ENCODE results near the gene CNOT10.
A peak's percentile ranks its signal among the peaks of the same experiment; 100 is the strongest.

The CNOT10 gene

DNA sequence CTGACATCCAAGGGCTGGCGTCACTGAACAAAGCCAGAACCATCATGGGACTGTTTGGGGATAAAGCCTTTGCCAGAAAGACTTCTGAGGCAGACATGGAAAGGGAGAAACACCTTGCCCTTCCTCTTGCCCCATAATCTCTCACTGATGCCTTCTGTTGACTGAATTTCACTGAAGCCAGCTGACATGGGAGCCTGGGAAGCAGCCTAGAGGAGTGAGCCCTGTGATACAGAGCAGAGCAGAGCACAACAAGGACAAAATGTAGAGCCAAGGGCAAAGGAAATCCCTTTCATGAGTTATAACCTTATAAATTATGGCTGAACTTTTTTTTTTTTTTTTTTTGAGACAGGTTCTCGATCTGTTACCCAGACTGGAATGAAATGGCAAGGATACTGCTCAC lies 9.8 kb upstream of the CNOT10 start:
- H3K27ac Mint-ChIP-seq: no peak overlapping the region
- peaks cover 4% of the 10 kb centered on the region for H3K27me3 Mint-ChIP-seq (ENCODE audit: low read depth)
- no peaks in the 10 kb centered on the region for H3K36me3 Mint-ChIP-seq (ENCODE audit: low read depth)
- H3K9me3 Mint-ChIP-seq: no peaks in the 10 kb centered on the region
- no peak overlapping the region for H3K4me3 Mint-ChIP-seq
- peaks cover 3% of the 10 kb centered on the region for H3K4me1 Mint-ChIP-seq (ENCODE audit: low read depth)

DNA sequence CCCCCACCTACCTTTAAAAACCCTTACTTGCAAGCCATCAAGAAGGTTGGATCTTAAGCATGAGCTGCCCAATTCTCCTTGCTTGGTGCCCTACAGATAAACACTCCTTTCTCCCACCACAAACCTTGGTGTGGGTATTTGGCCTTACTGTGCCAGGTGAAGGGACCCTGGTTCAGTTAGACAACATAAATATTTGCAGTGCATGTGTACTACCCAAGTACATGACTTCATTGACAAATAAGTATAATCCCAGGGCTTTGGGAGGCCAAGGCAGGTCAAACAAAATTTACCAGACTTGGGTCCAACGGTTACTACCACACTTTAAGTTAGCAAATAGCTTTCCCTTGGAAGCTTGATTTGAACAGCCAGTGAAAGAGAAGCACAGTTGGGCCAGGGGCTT lies 9.3 kb upstream of the CNOT10 start:
- Mint-ChIP-seq H3K27ac (no peak overlapping the region), H3K27me3 (ENCODE audit: low read depth) (peaks cover 4% of the 10 kb centered on the region), H3K4me3 (no peak overlapping the region), H3K36me3 (ENCODE audit: low read depth) (no peaks in the 10 kb centered on the region), H3K4me1 (ENCODE audit: low read depth) (peaks cover 3% of the 10 kb centered on the region), H3K9me3 (no peaks in the 10 kb centered on the region)

DNA sequence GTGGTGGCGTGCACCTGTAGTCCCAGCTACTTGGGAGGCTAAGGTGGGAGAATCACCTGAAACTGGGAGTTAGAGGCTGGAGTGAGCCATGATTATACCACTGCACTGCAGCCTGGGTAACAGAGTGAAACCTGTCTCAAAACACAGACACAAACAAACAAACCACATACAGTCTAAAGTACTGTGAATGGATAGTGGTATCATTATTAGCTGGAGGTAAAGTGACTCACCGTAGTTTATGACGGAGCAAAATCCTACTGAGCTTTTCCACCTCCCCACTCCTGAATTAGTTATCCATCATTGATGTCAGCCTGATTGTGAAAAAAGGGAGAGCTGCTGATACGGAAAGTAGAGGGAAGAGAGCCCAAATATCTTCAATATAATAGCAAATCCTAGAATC lies 3.2 kb upstream of the CNOT10 start:
- peaks cover 20% of the 10 kb centered on the region for H3K4me1 Mint-ChIP-seq (ENCODE audit: low read depth)
- H3K27ac Mint-ChIP-seq: no peak overlapping the region
- no peak overlapping the region for H3K4me3 Mint-ChIP-seq
- H3K36me3 Mint-ChIP-seq (ENCODE audit: low read depth): no peaks in the 10 kb centered on the region
- H3K9me3 Mint-ChIP-seq: no peaks in the 10 kb centered on the region
- H3K27me3 Mint-ChIP-seq (ENCODE audit: low read depth): peaks cover 8% of the 10 kb centered on the region

DNA sequence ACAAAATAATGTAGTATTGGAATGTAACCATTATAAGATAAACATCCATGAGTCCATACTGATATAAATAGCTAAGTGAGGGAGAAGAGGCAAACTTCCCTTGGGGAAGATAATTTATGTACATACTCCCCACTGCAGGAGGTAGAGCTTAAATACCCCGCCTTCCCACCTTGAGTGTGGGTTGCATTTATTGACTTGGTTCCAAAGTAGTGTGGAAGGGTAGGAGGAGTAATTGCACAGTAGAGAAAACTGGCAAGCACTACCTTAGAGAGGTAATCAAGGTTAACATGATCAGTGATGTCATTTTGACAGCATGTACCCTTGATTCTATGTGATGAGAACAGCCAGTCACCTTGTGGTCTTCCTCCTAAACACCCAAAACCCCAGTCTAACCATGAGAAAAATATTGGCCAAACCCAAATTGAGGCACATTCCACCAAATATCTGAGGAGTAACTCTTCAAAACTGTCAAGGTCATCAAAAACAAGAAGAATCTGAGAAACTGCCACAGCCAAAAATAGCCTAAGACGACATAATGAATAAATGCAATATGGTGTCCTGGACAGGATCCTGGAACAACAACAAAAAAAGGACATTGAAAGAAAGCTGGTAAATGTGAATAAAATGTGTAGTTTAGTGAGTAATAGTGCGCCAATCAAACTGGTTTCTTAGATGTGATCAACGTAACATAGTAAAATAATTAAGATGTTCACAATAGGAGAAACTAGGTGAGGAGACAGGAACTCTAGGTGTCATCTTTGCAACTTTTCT lies 774 bp upstream of the CNOT10 start:
- peak overlapping the region; percentile 86 for H3K27ac Mint-ChIP-seq
- peaks cover 26% of the 10 kb centered on the region for H3K4me1 Mint-ChIP-seq (ENCODE audit: low read depth)
- peaks cover 7% of the 10 kb centered on the region for H3K36me3 Mint-ChIP-seq (ENCODE audit: low read depth)
- H3K9me3 Mint-ChIP-seq: no peaks in the 10 kb centered on the region
- H3K4me3 Mint-ChIP-seq: peak overlapping the region; percentile 90
- peaks cover 4% of the 10 kb centered on the region for H3K27me3 Mint-ChIP-seq (ENCODE audit: low read depth)

DNA sequence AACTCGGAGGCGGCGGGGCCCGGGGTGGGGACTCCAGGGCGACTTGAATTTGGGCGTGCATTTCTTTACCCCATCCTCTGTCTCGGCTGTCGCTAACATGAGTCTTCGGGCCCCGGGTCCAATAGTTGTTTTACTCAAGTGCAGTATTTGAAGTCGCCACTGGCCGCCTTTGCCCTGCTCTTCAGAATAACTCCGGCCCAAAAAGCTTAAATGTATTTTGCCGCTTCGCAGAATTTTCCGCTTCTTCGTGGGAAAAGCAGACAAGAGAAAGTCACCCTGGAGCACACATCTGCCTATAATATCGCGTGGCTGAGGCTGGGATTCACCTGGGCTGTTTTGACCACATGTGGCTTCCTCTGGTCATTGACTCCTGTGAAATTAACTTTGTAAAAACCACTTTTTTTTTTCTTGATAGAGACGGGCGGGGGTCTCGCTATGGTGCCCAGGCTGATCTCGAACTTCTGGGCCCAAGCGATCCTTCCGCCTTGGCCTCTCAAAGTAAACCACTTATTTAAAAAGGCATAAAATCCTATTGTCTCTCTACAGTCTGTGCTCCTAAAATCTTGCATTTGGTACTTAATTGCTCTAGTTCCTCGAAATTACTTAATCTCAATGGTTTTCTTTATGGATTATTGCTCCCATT lies 676 bp downstream of the CNOT10 start:
- Mint-ChIP-seq H3K9me3 (no peaks in the 10 kb centered on the region), H3K27me3 (ENCODE audit: low read depth) (peaks cover 4% of the 10 kb centered on the region), H3K4me1 (ENCODE audit: low read depth) (peaks cover 31% of the 10 kb centered on the region)

DNA sequence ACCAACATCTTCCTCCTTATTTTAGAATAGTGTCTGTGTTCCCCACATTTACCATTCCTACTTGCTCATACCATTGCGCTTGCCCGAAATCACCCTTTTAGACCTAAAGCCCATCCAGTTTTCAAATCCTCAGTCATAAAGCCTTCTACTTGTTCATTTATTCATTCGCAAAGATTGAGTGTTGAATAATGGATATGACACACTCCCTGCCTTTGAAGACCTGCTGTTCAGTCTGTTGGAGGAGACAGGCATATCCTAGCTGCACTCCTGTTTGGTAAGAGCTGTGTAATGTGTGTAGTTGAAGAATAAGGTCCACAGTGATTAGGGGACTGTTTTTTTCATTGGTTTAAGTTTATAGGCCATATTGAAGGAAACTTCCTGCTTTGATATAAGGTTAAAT lies 1.7 kb downstream of the CNOT10 start:
- H3K4me1 Mint-ChIP-seq (ENCODE audit: low read depth): peaks cover 33% of the 10 kb centered on the region
- no peak overlapping the region for H3K27ac Mint-ChIP-seq
- peaks cover 11% of the 10 kb centered on the region for H3K36me3 Mint-ChIP-seq (ENCODE audit: low read depth)
- H3K9me3 Mint-ChIP-seq: no peaks in the 10 kb centered on the region
- H3K4me3 Mint-ChIP-seq: peak overlapping the region; percentile 90
- peaks cover 4% of the 10 kb centered on the region for H3K27me3 Mint-ChIP-seq (ENCODE audit: low read depth)

More for the DNA sequence above, 676 bp downstream of the CNOT10 start:
- peaks cover 11% of the 10 kb centered on the region for H3K36me3 Mint-ChIP-seq (ENCODE audit: low read depth)
- peak overlapping the region; percentile 86 for H3K27ac Mint-ChIP-seq
- peak overlapping the region; percentile 90 for H3K4me3 Mint-ChIP-seq

DNA sequence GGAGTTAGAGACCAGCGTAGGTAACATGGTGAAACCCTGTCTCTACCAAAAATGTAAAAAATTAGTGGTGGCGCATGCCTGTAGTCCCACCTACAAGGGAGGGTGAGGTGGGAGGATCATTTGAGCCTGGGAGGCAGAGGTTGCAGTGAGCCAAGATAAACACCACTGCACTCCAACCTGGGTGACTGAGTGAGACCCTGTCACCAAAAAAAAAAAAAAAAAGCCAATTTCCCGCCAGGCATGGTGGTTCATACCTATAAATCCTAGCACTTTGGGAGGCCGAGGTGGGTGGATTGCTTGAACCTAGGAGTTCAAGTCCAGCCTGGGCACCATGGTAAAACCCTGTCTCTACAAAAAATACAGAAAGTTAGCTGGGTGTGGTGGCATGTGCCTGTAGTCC lies 6.9 kb downstream of the CNOT10 start:
- H3K27ac Mint-ChIP-seq: no peak overlapping the region
- peaks cover 12% of the 10 kb centered on the region for H3K36me3 Mint-ChIP-seq (ENCODE audit: low read depth)
- H3K27me3 Mint-ChIP-seq (ENCODE audit: low read depth): no peaks in the 10 kb centered on the region
- H3K4me3 Mint-ChIP-seq: no peak overlapping the region
- H3K9me3 Mint-ChIP-seq: no peaks in the 10 kb centered on the region
- H3K4me1 Mint-ChIP-seq (ENCODE audit: low read depth): peaks cover 15% of the 10 kb centered on the region

DNA sequence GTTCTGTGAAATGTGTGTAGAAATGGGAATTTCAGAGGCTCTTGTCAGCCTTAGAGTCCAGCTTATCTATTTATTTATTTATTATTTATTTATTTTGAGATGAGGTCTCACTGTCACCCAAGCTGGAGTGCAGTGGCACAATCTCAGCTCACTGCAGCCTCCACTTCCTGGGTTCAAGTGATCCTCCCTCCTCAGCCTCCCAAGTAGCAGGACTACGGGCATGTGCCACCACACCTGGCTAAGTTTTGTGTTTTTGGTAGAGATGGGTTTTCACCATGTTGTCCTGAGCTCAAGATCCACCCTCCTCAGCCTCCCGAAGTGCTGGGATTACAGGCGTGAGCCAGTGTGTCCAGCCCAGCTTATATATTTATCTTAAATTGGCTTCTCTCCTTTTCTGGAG lies 11.5 kb downstream of the CNOT10 start:
- H3K36me3 Mint-ChIP-seq (ENCODE audit: low read depth): peaks cover 11% of the 10 kb centered on the region
- H3K4me3 Mint-ChIP-seq: no peak overlapping the region
- no peak overlapping the region for H3K27ac Mint-ChIP-seq
- no peaks in the 10 kb centered on the region for H3K9me3 Mint-ChIP-seq
- H3K4me1 Mint-ChIP-seq (ENCODE audit: low read depth): peaks cover 3% of the 10 kb centered on the region
- no peaks in the 10 kb centered on the region for H3K27me3 Mint-ChIP-seq (ENCODE audit: low read depth)

DNA sequence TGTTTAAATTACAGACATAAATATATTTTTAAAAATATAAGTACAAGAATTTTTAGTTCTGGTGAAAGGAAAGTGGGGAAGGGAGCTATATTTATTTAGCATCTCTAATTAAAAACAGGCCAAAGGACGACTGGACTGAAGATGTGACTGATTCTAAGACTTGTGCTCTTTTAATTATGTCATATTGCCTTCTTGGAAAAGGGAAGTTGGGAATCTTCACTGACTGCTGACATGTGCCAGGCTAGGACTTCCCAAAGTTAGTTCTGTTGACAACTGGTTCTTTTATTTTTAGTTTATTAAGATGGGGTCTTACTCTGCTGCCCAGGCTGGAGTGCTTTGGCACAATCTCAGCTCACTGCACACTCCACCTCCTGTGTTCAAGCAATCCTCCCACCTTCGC lies 13.5 kb downstream of the CNOT10 start:
- Mint-ChIP-seq H3K9me3 (no peaks in the 10 kb centered on the region), H3K27me3 (ENCODE audit: low read depth) (no peaks in the 10 kb centered on the region), H3K4me1 (ENCODE audit: low read depth) (peaks cover 8% of the 10 kb centered on the region), H3K36me3 (ENCODE audit: low read depth) (peaks cover 14% of the 10 kb centered on the region), H3K4me3 (no peak overlapping the region), H3K27ac (no peak overlapping the region)

DNA sequence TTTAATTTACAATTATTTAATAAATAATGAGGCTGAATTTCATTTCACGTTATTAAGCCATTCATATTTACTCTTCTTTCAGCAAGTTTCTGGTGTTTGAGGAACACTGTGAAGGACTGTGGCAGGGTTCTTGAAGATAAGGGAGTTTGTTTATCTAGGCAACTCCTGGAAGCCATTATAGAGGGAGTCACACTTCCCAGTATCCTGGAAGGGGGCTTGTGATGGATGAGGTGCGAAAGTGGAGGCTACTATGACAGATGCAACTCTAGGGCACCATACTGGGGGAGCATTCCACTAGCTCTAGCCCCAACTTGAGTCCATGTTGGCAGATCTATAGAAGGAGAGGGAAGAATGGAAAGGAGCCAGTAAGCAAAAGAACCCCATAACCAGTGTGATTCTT lies 14.4 kb downstream of the CNOT10 start:
- peaks cover 11% of the 10 kb centered on the region for H3K4me1 Mint-ChIP-seq (ENCODE audit: low read depth)
- no peaks in the 10 kb centered on the region for H3K27me3 Mint-ChIP-seq (ENCODE audit: low read depth)
- H3K9me3 Mint-ChIP-seq: no peaks in the 10 kb centered on the region
- H3K36me3 Mint-ChIP-seq (ENCODE audit: low read depth): peaks cover 16% of the 10 kb centered on the region
- no peak overlapping the region for H3K4me3 Mint-ChIP-seq
- no peak overlapping the region for H3K27ac Mint-ChIP-seq

DNA sequence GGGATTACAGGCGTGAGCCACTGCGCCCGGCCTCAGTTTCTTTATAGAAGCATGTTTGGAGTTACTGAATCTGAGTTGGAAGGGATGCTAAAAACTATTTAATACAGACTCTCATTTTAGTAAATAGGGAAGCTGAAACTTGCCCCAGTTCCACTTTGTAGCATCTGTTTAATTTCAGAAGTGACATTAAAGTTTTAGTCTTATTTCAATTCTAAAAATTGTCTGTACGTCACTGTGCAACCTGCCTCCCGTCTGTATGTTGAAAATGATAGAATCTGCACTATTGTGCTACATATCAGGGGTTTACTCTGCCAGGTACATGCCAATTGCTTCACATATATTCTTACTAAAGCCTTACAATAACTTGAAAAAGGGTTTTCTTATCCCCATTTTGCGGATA lies 15.3 kb downstream of the CNOT10 start:
- no peaks in the 10 kb centered on the region for H3K9me3 Mint-ChIP-seq
- no peak overlapping the region for H3K4me3 Mint-ChIP-seq
- no peak overlapping the region for H3K27ac Mint-ChIP-seq
- peaks cover 11% of the 10 kb centered on the region for H3K4me1 Mint-ChIP-seq (ENCODE audit: low read depth)
- H3K27me3 Mint-ChIP-seq (ENCODE audit: low read depth): no peaks in the 10 kb centered on the region
- H3K36me3 Mint-ChIP-seq (ENCODE audit: low read depth): peaks cover 14% of the 10 kb centered on the region

DNA sequence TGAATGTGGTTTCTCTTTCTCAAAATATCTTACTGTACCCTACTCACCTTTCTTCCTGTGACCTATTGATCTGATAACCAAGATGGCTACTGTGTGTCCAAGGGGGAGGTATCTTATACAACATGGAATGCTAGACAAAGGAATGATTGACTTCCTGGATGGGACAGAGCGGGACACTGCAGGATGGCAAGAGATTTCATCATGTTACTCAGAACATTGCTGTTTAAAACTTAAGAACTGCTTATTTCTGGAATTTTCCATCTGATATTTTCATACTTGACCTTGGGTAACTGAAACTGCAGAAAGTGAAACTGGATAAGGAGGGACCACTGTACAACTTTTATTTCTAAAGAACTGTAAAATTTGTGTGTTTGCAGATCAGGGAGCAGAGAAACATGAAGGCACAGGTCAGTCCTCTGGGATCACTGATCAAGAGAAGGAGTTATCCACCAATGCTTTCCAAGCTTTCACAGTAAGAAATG lies 18.5 kb downstream of the CNOT10 start:
- Mint-ChIP-seq H3K27ac (no peak overlapping the region), H3K4me1 (ENCODE audit: low read depth) (peaks cover 24% of the 10 kb centered on the region), H3K4me3 (no peak overlapping the region), H3K27me3 (ENCODE audit: low read depth) (no peaks in the 10 kb centered on the region), H3K9me3 (no peaks in the 10 kb centered on the region), H3K36me3 (ENCODE audit: low read depth) (peaks cover 14% of the 10 kb centered on the region)

DNA sequence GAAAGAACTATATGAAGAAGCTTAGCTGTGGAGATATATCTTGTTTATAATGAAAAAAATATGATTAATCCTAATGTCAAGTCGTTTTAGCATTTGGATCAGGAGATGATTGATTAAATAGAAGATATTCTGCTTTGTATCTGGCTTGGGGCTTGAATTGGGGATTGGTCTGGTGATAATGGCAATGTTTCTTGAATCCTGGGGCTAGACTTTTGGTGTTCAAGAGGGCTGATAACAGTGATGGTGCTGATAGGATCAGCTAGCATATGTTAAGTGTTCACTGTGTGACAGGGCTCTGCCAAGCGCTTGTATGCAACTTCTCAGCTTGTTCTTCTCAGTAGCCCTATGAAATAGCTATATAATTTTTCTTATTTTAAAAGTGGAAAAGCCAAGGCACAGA lies 20.2 kb downstream of the CNOT10 start:
- H3K36me3 Mint-ChIP-seq (ENCODE audit: low read depth): peaks cover 20% of the 10 kb centered on the region
- H3K4me3 Mint-ChIP-seq: no peak overlapping the region
- H3K4me1 Mint-ChIP-seq (ENCODE audit: low read depth): peaks cover 29% of the 10 kb centered on the region
- no peaks in the 10 kb centered on the region for H3K9me3 Mint-ChIP-seq
- no peaks in the 10 kb centered on the region for H3K27me3 Mint-ChIP-seq (ENCODE audit: low read depth)
- H3K27ac Mint-ChIP-seq: no peak overlapping the region

DNA sequence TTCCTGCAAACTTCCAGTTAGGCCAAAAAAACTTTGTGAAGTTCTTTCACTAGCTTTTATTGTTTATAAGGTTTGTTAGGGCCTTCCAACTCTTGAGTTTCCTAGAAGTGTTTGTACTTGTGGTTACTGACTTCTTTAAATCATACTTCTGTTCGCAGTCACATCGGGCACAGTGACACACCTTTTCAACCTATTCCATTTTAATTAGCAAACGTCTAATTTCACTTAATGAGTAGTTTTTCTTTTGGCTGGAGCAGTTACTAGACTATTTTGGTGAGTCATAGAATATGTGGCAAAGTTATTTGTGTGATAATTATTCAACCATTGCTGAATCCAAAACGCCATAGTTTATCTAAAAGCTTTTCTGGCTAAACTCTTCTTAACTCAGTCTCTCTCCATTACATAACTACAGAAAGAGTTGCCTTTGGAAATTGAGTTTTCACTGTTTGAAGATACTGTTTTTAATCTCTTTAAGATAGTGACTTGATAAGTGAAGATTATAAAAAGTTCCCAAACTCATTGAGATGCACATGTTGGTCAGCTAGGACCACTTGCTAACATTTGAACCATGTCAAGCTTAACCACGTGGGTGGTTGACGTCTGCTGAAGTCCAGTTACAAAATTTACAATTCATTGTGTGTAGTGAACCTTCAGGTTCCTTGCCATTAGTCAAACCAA lies 21.5 kb downstream of the CNOT10 start:
- peak overlapping the region; percentile 49 for H3K27ac Mint-ChIP-seq
- H3K27me3 Mint-ChIP-seq (ENCODE audit: low read depth): no peaks in the 10 kb centered on the region
- peaks cover 32% of the 10 kb centered on the region for H3K4me1 Mint-ChIP-seq (ENCODE audit: low read depth)
- no peaks in the 10 kb centered on the region for H3K9me3 Mint-ChIP-seq
- H3K4me3 Mint-ChIP-seq: peak overlapping the region; percentile 18
- H3K36me3 Mint-ChIP-seq (ENCODE audit: low read depth): peaks cover 24% of the 10 kb centered on the region

DNA sequence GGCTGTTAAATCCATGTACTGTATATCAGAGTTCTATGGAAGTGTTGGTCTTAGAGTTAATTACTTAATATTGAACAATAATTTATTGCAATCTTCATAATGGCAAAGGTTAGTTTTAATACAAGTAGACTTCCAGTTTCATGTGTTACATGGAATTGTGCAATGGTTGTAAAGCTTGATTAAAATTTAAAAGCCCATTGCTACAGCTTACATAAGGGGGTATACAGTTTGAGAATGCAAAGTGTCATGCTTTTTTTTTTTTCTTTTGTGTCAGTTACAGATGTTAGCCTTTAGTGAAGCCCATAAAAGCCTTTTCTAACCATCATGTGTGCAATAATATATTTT lies 22.0 kb downstream of the CNOT10 start:
- Mint-ChIP-seq H3K27ac (no peak overlapping the region), H3K36me3 (ENCODE audit: low read depth) (peaks cover 26% of the 10 kb centered on the region), H3K4me3 (no peak overlapping the region), H3K27me3 (ENCODE audit: low read depth) (no peaks in the 10 kb centered on the region), H3K9me3 (no peaks in the 10 kb centered on the region), H3K4me1 (ENCODE audit: low read depth) (peaks cover 32% of the 10 kb centered on the region)
